GM19035 (cell line): ENCODE results near the gene H6PD.
"Not testable (repeated sequence)": the region's sequence is repeated elsewhere in the genome, so short reads cannot be mapped to it uniquely, and the experiment has no call there.

Experiments
- ATAC-seq: cut with Tn5 transposase; IDR thresholded peaks from one replicate; pipeline ENCODE4 v1.9.1; 2021; ENCODE audit not compliant: unreplicated experiment

Gene H6PD

DNA sequence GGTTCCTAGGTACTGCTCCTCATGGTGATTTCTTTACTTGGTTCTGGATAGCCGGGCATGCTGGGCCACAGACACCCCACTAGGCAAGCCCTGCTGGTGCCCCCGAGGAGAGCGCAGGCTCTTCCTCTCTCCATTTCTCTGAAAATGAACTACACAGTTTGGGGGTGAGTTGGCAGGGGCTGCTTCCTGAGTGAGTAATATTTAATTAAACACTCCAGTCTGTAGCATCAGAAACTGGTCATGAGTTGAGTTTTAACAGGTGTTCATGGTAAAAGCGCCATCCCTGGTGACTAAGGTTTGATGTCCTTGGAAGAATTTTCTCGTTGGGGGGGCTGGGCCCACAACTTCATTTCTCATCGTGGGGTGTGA, 59.8 kb downstream of the H6PD start:
- no peak for ATAC-seq

DNA sequence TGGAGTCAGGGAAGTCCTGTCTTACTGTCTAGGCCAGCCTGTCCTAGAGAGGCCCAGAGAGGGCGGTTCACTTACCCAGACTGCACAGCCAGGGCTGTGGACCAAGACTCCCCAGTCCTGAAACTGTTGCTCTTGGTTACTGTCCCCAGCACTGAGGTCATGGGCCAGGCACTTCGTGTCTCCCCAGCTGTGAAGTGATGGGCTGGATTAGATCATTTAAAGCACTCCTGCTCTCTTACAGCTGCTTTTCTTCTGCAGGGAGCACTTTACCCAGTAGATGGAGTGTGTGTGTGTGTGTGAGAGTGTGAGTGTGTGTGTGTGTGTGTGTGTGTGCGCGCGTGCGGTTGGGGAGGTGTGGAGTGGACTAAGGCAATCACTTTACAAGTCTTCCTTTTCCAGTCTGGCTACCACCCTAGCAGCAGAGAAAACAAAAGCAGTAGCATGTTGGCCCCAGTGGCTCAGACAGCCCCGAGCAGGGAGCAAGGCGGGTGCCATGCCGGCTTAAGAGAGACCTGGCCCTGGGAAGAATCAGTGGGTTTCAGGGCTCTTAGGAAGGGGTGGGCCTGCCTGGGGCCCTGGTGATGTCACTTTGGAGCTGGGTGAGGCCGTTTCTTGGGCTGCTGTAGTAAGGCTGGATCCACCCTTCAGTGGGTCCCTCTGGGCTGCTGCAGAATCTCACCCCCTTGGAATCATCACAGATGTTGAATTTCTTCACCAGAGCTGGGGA, 60.5 kb downstream of the H6PD start:
- ATAC-seq = no peak

DNA sequence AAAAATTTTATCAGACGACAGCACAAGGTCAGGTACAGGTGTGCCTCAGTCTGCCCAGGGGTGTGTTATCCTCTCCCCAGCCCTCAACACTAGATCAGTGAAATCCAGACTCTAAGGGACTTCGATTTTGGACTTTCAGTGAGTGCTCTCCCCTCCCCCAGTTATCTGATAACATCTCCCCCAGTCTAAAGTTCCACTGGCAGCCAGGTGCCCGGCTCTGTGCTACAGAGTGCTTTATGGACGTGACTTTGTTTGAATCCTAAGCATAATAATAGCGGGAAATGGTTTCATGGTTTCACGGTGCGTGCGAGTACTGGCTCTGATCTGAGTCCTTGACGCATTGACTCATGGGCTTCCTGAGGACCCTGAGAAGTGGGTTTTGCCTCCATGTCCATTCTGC, 61.3 kb downstream of the H6PD start:
- no peak for ATAC-seq

DNA sequence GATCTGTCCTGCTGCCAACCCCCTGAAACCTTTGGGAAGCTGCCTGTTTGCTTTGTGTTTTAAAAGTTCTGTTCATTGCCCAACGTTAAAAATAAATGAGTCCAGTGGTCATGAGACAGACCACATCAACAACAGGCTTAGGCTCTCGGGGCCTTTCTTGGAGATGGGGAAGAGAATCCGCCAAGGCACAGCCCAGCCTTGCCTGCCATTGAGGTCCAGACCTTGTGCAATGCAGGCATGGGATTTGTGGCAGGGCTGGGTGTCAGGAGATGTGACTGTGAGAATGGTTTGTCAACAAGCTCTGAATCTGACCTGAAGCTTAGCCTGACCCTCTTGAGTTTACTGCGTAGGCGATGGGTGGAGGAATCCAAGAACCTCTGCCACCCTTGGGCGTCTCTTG, 62.3 kb downstream of the H6PD start:
- ATAC-seq = no peak

DNA sequence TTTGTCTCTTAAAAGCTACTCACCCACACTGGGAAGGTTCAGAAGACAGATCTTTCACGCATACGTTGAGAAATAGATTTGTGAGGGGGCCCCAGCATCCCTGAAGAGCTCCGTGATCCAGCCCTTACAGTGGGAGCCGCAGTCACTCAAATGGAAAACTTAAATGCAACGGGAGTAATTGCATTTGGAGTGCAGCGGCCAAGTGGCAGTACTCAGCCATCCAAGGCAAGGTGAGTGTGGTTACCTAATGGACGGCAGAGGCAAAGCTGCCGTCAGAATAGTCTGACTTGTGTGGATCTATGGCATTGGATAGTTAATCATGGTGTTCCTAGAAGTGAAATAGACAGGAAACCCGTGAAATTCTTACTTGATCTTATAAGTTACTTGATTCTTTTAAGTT, 63.3 kb downstream of the H6PD start:
- no peak for ATAC-seq

DNA sequence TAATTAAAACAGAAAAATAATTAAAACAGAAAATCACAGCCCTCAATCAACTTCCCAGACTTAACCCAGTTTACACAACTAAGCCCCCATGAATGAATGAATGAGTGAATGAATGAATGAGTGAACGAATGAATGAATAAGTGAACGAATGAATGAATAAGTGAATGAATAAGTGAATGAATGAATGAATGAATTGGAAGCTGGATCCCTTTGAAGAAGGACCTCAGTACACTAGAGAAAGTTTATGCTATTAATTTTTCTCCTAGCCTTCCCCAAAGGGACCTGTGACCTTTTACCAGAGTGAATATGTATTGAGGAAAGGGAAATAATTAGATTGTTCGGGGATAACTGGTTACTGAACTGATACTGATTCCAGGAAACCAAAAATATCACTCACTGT, 63.7 kb downstream of the H6PD start:
- ATAC-seq = no peak

DNA sequence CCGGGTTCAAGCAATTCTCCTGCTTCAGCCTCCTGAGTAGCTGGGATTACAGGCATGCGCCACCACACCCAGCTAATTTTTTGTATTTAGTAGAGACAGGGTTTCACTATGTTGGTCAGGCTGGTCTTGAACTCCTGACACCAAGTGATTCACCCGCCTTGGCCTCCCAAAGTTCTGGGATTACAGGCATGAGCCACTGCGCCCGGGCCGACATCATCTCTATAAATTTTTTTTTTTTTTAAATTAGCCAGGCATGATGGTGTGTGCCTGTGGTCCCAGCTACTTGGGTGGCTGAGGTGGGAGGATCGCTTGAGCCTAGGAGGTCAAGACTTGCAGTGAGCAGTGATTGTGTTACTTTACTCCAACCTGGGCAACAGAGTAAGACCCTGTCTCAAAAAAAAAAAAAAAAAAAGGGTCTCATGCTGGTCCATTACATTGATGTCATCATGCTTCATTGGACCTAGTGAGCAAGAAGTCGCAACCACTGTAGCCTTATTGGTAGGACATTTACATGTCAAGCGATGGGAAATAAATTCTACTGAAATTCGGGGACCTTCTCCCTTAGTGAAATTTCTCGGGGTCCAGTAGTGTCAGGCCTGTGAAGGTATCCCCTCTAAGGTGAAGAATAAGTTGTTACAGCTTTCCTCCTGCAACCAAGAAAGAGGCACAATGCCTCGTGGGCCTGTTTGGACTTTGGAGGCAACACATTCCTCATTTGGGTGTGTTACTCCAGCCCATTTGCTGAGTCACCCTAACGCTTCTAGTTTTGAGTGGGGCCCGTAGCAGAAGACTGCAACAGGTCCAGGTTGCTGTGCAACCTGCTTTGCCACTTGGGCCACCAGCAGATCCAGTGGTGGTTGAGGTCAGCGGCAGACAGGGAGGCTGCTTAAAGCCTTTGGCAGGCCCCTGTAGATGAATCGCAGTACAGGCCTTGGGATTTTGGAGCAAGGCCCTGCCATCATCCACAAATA, 65.3 kb downstream of the H6PD start:
- ATAC-seq = not testable (repeated sequence)

DNA sequence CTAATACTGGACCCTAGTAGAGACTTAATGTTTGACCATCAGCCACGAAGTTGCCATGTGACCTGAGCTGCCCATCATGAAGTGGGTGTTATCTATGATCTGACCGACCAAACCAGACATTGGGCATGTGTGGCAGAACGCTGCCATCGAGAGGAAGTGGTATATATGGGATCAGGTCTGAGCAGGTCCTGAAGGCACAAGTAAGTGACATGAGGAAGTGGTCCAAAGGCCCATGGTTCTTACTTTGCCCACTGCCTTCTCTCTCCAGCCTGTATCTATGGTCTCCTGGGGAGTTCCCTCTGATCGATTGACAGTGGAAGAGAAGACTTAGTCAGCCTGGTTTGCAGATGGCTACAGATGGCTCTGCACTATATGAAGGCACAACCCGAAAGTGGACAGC, 66.0 kb downstream of the H6PD start:
- ATAC-seq = no peak

DNA sequence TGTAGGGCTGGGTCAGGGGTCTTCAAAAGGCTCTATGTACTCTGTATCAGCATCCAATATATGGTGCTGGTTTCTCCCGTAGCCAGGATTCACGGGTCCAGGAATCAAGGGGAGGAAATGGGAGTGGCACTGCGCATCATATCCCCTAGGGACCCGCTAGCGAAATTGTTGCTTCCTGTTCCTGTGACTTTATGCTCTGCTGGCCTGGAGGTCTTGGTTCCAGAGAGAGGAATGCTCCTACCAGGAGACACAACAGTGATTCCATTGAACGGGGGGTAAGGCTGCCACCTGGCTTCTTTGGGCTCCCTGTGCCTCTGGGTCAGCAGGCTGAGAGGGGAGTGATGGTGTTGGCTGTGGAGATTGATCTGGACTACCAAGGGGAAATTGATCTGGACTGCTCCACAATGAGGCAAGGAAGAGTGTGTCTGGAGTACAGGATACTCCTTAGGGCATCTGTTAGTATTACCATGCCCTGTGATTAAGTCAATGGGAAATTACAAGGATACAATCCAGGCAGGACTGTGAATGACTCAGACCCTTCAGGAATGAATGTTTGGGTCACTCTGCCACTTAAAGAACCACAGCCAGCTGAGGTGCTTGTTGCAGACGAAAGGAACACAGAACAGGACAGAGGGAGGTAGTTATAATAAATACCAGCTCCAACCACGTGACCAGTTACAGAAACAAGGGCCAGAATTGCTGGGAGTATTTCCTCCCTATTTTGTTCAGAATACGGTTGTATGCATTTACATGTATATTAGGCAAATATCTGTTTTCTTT, 68.4 kb downstream of the H6PD start:
- no peak for ATAC-seq

DNA sequence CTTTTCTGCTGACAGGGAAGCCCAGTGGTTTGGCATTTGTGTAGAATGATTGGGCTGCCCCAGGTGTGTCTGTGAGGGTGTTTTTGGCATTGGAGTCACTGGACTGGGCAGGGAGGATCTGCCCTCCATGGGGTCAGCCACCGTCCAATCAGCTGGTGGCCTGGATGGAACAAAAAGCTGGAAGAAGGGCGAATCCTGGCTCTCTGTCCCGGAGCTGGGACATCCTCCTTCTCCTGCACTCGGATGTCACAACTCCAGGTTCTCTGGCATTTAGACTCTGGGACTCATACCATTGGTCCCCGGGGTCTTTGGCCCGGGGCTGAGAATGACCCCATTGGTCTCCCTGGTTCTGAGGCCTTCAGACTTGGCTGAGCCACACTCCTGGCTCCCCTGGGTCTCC, 69.3 kb downstream of the H6PD start:
- ATAC-seq = no peak

DNA sequence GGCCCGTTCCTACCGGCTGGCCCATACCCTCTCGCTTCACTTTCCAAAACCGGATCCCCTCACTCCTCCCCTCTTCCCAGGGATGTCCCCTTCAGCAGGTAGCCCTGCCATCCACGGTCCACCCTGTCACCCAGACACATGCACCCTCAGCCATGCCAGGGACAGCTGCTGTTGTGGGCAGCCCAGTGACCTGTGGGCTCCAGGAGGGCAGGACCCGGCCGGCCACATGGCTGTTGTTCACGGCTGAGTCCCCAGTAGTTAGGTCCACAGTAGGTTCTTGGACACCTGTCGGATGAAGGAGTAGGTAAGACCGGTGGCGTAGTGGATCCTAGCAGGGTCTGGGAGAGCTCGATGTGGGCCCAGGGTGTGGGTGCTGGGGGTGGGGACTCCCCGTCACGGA, 70.6 kb downstream of the H6PD start:
- no peak for ATAC-seq

DNA sequence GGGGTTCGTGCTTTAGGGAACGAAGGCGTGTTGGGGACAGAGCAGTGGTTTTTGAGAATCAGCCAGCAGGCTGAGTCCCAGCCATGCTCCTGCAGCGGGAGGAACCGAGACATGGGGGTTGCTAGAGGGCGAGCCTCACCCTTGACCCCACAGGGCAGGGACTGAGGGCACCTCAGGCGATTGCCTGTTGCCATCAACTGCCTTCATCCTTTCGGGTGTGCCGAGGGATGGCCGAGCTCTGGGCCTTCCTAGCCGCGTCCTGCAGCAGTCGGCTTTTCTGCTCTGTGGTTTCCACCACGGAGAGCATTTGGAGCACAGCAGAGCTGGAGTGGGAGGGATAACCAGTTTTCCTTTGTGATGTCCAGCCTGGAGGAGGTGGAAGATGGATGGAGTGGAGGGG, 71.4 kb downstream of the H6PD start:
- no peak for ATAC-seq

DNA sequence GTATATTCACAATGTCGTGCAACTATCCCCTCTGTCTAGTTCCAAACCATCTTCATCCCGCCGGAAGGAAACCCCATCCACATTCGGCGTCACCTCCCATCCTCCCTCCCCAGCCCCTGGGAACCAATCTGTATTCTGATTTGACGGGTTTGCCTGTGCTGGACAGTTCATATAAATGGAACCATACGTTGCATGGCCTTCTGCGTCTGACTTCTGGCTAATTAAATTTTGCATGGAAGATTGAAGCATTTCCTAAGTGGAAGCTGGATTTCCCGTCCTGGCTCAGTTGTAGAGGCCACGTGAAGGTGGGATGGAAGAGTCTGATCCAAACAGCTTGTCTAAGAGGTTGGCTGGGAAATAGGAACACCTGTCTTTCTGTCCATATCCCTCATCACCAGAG, 72.7 kb downstream of the H6PD start:
- ATAC-seq = no peak

DNA sequence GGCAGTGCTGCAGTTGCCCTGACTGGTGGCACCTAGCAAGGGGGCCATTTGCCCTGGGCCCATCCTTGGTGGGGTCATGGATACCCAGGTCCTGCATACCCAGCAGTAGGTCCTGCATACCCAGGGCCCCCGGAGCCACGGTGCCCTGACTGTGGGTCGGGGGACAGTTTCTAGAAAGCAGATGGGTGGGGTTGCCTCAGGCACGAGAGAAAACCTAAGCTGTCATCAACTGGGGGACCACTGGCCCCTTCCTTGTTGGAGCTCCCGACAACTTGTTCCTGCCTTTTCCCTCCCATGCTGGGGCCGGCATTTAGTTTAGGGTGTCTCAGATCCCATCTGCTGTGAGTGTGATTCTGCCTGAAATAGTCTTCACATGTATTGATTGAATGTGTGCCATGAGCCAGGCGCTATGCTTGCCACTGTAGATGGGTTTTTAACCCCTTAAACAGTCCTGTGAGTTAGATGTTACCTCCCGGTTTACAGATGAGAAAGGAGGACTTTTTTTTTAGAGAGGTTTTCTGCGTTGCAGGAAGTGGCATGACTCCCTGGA, 73.7 kb downstream of the H6PD start:
- no peak for ATAC-seq

DNA sequence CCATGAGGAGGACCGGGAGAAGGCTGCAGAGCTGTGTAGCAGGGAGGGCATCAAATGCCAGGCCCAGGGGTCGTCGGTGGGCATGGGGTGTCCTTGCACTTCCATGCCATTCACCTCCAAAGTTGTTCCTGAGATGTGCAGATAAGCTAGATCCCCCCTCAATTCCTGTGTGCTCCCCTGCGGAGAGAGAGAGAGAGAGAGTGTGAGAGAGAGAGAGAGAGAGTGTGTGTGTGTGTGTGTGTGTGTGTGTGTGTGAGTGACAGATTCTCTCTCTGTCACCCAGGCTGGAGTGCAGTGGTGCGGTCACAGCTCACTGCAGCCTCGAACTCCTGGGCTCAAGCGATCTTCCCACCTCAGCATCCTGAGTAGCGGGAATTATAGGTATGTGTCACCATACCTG, 74.5 kb downstream of the H6PD start:
- ATAC-seq = no peak

DNA sequence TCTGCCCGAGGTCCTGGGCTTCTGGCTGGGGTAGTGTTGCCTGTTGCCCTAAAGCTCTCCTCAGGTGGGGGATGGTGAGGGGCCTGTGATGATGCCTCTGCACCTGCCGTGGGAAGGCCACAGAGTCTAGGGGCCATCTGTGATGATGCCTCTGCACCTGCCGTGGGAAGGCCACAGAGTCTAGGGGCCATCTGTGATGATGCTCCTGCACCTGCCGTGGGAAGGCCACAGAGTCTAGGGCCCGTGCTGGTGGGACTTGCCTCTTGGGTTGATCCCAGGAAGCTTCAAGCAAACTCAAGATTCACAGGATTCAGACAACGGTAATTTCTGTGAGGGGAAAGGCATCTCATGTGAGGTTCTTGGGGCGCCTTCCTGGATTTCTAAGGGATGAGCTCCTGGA, 75.4 kb downstream of the H6PD start:
- no peak for ATAC-seq

DNA sequence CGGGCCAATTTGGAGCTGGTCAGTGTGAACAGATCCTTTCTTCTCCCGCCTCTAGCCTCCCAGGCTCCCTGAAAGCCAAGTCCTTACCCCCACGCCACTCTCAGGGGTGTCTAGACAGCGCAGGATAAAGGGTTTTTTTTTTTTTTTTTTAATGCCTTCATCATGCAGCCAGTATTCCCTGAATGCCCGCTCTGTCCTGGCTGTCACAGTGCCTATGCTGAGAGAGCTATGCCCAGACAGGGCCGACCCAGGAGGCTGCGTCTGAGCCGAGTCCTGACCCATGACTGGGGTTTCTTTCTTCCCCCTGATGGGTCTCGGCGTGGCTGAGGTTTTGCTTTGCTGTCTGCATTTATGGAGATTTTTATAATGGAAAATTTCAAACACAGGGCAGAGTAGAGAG, 76.5 kb downstream of the H6PD start:
- no peak for ATAC-seq

DNA sequence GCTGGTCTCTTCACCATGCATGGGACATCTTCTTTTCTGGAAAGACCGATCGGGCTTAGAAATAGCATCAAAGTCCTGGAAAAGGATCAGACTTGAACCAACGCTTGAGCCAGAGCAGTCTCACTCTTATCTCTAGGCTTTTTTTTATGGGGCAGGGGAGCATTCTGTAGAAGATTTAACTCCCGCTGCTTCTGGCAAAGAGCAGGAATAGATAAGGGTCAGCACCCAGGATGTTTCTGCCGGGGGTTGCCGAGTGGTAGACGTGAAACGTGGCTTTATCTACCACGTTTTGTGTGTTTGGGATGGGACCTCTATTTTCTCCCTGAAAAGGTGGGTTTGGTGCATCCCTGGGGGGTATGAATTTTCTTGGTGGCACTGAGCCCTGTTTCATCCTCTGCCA, 76.9 kb downstream of the H6PD start:
- ATAC-seq = no peak

DNA sequence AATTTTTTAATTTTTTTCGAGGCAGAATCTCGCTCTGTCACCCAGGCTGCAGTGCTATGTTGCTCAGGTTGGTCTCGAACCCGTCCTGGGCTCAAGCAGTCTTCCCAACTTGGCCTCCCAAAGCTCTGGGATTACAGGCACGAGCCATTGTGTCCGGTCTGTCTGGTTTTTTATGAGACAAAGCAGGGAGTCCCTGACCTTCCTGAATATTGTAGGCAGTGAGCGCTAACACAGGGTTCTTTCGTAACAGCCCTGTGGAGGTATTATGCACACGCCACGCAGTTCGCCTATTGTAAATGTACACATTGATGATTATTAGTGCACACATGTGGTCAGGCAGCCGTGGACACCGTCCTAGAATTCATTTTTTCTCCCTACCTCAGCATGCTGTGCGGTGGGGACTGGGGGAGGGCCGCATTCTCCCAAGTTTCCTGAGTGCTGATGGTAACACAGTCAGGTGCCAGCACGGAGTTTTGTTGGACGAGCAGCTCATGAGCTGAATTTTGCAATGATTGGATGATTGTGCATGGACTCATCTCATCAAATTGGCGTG, 77.7 kb downstream of the H6PD start:
- no peak for ATAC-seq

DNA sequence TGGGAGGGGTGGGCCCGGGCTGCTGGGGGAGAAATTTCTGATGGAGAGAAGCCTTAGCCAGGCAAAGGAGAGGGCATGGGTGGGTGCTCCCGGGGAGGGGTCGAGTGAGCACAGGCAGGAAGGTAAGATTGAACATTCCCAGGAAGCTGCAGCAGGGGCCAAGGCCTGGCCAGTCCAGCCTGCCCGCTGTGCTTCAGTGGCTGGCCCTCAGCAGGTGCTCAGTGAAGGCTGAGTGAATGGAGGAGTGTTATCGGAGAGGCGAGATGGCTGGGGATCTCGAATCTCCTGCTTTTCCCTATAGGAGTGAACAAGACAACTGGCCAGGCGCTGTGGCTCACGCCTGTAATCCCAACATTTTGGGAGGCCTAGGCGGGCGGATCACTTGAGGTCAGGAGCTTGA, 79.0 kb downstream of the H6PD start:
- ATAC-seq = no peak

DNA sequence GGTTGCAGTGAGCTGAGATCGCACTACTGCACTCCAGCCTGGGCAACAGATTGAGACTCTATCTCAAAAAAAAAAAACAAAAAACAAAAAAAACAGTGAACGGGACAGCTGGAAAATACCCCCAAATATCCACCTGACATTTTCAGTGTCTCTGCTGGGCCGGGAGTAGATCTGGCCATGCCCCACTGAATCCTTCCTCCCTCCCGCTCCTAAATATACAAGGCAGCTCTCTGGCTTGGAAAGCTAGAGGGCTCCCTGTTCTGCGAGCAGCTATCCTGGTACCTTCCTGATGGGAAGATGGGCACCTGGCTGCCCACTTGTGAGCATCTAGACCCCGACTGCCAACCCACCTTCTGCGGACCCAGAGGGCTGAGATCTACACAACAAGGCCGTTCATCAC, 79.5 kb downstream of the H6PD start:
- no peak for ATAC-seq
